ENCODE measurements around the gene DGKB.

GRCh38 chr7:14583518-14583917 is 319.0 kb downstream of the DGKB start:
- TF ChIP-seq POLR2A (IDR thresholded peaks at IDR 0.05): no peak
- TF ChIP-seq CTCF (IDR thresholded peaks at IDR 0.05): no peak

Measured in body of pancreas (tissue), 4 donors.